Mesendoderm (in vitro differentiated cells): ENCODE results near the gene NCSTN.

Source experiments
- DNase-seq: peaks from one replicate; pipeline ENCODE4 v3.0.0; 2013
- H2AK5ac ChIP-seq: 2 replicates; pipeline ENCODE4 v1.6.1; 2013; ENCODE audit warnings: low read length, inconsistent platforms
- H2BK120ac ChIP-seq: 2 replicates; pipeline ENCODE4 v1.6.1; 2013; ENCODE audit warnings: low read depth, mild to moderate bottlenecking, low read length, moderate library complexity, mixed read lengths
- H2BK15ac ChIP-seq: replicated peaks from 2 replicates; pipeline ENCODE4 v1.6.1; 2013; ENCODE audit warnings: low read depth, mild to moderate bottlenecking, moderate library complexity
- H2BK5ac ChIP-seq: 2 replicates; pipeline ENCODE4 v1.6.1; 2013; ENCODE audit warnings: low read length, inconsistent platforms
- H3K18ac ChIP-seq: 2 replicates; pipeline ENCODE4 v1.6.1; 2013; ENCODE audit warnings: mild to moderate bottlenecking, low read length, mixed read lengths
- H3K23ac ChIP-seq: one replicate; pipeline ENCODE4 v1.6.1; 2013; ENCODE audit warnings: low read length
- H3K27ac ChIP-seq: 2 replicates; pipeline ENCODE4 v1.5.1; 2013; ENCODE audit warnings: low read depth, mild to moderate bottlenecking, inconsistent platforms, low read length, moderate library complexity
- H3K27me3 ChIP-seq: 2 replicates; pipeline ENCODE4 v1.6.1; 2013; ENCODE audit warnings: low read length, control low read depth, mild to moderate bottlenecking, inconsistent platforms; ENCODE audit not compliant: insufficient read depth, poor library complexity
- H3K36me3 ChIP-seq: 2 replicates; pipeline ENCODE4 v1.6.1; 2013; ENCODE audit warnings: low read length, inconsistent platforms; ENCODE audit not compliant: control insufficient read depth, insufficient read depth
- H3K4ac ChIP-seq: one replicate; pipeline ENCODE4 v1.6.1; 2013; ENCODE audit warnings: low read depth, mild to moderate bottlenecking, low read length, moderate library complexity
- H3K4me1 ChIP-seq: 2 replicates; pipeline ENCODE4 v1.6.1; 2013; ENCODE audit warnings: low read depth, low read length, inconsistent platforms; ENCODE audit not compliant: control insufficient read depth
- H3K4me2 ChIP-seq: 2 replicates; pipeline ENCODE4 v1.6.1; 2013; ENCODE audit warnings: low read length
- H3K4me3 ChIP-seq: 2 replicates; pipeline ENCODE4 v1.5.1; 2013; ENCODE audit warnings: mild to moderate bottlenecking, low read length
- H3K56ac ChIP-seq: one replicate; pipeline ENCODE4 v1.6.1; 2013; ENCODE audit warnings: low read length
- H3K79me1 ChIP-seq: 2 replicates; pipeline ENCODE4 v1.6.1; 2013; ENCODE audit warnings: low read length, inconsistent platforms
- H3K79me2 ChIP-seq: 2 replicates; pipeline ENCODE4 v1.6.1; 2013; ENCODE audit warnings: mild to moderate bottlenecking, low read length; ENCODE audit not compliant: control insufficient read depth, insufficient read depth
- H3K9ac ChIP-seq: 2 replicates; pipeline ENCODE4 v1.6.1; 2013; ENCODE audit warnings: low read length, inconsistent platforms
- H4K5ac ChIP-seq: one replicate; pipeline ENCODE4 v1.6.1; 2013; ENCODE audit warnings: low read length
- H4K8ac ChIP-seq: one replicate; pipeline ENCODE4 v1.6.1; 2013; ENCODE audit warnings: low read depth, mild to moderate bottlenecking, control low read depth, low read length, moderate library complexity
- WGBS: extraction: QIAGEN DNeasy Blood & Tissue Kit; methylation state at CpG from one replicate; pipeline ENCODE4 v1.1.7; 2013; ENCODE audit warnings: low lambda C conversion rate, missing lambda C conversion rate; ENCODE audit not compliant: insufficient coverage; ENCODE audit errors: extremely low coverage; 5-methylcytosine and 5-hydroxymethylcytosine counted together

The NCSTN gene

DNA sequence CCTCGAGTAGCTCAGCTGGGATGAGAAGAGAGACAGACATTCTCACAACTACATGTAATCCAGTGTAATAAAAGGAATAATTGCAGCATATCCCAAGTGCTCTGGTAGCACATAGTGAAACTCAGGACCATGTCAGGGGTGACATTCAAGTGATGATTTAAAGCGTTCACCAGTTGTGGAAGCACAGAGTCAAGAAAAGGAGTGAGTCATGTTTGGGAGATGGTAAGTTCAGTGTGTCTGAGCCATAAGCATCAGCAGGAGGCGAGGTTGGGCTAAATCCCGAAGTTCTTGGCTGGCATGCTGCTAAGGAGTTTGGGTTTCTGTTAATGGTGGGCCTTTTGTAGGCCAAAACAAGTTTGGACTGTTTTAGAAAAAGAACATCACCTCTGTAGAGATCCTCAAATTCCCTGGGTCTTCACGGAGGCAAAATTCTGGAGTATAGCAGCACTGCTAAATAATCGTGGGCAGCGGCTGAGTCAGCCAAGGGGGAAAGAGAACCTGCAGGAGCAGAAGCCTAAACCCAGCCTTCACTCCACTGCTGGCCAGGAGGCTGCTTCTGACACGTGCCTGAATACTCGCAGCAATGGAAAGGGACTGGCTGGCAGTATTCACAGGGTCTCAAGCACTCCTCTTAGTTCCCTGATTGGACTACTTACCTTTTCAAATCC lies 16.5 kb downstream of the NCSTN start:
- Histone ChIP-seq H3K18ac (no peak overlapping the region), H4K5ac (no peak overlapping the region), H2BK15ac (no peak overlapping the region), H3K4ac (no peak overlapping the region), H3K27me3 (no peaks in the 10 kb centered on the region), H3K4me1 (peaks cover 8% of the 10 kb centered on the region), H3K56ac (no peak overlapping the region), H3K4me2 (no peak overlapping the region), H2BK120ac (no peak overlapping the region), H3K23ac (no peak overlapping the region), H3K4me3 (no peak overlapping the region), H2AK5ac (no peak overlapping the region), H3K79me1 (no peaks in the 10 kb centered on the region), H3K27ac (no peak overlapping the region), H3K36me3 (peaks cover 8% of the 10 kb centered on the region), H3K9ac (no peak overlapping the region), H3K79me2 (no peaks in the 10 kb centered on the region), H4K8ac (no peak overlapping the region), H2BK5ac (no peak overlapping the region)
- no CpG with 5 or more reads among the region's 9 CpGs for WGBS
- peak; percentile 48 for DNase-seq

DNA sequence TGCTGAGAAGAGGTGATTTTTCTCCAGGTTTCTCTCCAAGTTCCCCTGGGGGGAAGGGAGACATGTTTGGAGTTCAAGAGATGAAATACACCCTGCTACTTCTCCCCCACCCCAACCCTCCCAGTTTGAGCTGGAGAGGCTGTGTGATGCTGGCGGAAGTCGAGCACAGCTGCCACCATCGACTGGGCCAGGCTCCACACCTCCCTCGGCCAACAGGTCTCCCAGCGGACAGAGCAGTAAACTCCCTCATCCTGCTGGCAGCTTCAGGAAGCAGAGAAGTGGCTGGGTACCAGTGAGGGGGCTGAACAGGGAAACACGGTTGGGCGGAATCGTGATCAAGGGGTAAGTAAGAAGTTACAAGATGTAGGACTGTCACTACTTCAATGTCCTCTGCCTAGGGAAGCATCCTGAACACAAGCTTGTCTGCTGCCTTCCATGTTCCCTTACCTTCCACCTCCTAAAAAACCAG lies 17.1 kb downstream of the NCSTN start:
- Histone ChIP-seq H3K4me1 (peaks cover 8% of the 10 kb centered on the region), H4K8ac (no peak overlapping the region), H2BK5ac (no peak overlapping the region), H2BK120ac (no peak overlapping the region), H3K56ac (no peak overlapping the region), H2BK15ac (no peak overlapping the region), H2AK5ac (no peak overlapping the region), H3K27me3 (no peaks in the 10 kb centered on the region), H3K4ac (no peak overlapping the region), H3K9ac (no peak overlapping the region), H3K4me3 (no peak overlapping the region), H4K5ac (no peak overlapping the region), H3K27ac (no peak overlapping the region), H3K18ac (no peak overlapping the region), H3K79me2 (no peaks in the 10 kb centered on the region), H3K4me2 (no peak overlapping the region), H3K36me3 (peaks cover 8% of the 10 kb centered on the region), H3K79me1 (no peaks in the 10 kb centered on the region), H3K23ac (no peak overlapping the region)
- no CpG with 5 or more reads among the region's 8 CpGs for WGBS
- DNase-seq = no peak

DNA sequence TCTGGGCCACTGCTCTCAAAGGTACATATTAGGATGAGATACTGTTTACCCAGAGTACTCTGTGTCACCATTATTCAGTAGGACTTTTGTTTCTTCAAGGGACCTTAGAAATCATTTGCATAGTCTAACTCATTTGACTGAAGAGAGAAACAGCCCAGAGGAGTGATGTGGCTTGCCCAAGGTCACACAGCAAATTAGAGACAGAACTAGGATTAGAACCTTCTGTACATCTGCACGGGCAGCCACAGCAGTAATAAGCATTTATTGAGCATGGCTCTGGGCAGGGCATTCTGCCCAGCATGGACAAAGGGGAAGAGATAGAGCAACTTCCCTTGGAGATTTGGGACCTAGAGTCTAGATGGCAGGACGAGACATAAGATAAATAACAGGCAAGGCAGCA lies 18.0 kb downstream of the NCSTN start:
- Histone ChIP-seq H3K4me2 (no peak overlapping the region), H2BK15ac (no peak overlapping the region), H3K27me3 (no peaks in the 10 kb centered on the region), H3K79me1 (no peaks in the 10 kb centered on the region), H4K8ac (no peak overlapping the region), H3K27ac (no peak overlapping the region), H2AK5ac (no peak overlapping the region), H3K9ac (no peak overlapping the region), H2BK120ac (no peak overlapping the region), H3K36me3 (peaks cover 5% of the 10 kb centered on the region), H3K4ac (no peak overlapping the region), H3K4me3 (no peak overlapping the region), H4K5ac (peak overlapping the region; percentile 8), H3K56ac (peak overlapping the region; percentile 83), H2BK5ac (peak overlapping the region; percentile 66), H3K18ac (no peak overlapping the region), H3K79me2 (no peaks in the 10 kb centered on the region), H3K23ac (no peak overlapping the region), H3K4me1 (peaks cover 8% of the 10 kb centered on the region)
- DNase-seq = no peak
- no CpG with 5 or more reads among the region's 2 CpGs for WGBS

DNA sequence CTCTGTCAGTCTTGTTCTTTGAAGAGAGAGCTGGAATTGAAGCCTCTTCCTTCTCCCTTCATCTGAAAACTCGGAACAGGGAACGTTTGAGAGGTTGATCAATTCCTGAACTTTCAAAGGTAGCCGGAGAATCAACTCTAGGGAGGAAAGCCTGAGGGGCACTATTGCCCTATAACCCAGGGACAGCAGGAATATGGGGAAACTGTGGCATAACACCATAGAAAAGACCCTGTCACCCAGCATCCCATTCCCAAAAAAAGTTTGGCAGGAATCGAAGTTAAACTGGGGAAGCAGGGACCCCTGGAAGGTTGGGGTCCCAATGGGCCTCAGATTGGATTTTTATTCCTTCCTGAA lies 18.6 kb downstream of the NCSTN start:
- no CpG with 5 or more reads among the region's 4 CpGs for WGBS
- peaks cover 8% of the 10 kb centered on the region for H3K4me1 ChIP-seq
- H3K27ac ChIP-seq = peak overlapping the region; percentile 9

DNA sequence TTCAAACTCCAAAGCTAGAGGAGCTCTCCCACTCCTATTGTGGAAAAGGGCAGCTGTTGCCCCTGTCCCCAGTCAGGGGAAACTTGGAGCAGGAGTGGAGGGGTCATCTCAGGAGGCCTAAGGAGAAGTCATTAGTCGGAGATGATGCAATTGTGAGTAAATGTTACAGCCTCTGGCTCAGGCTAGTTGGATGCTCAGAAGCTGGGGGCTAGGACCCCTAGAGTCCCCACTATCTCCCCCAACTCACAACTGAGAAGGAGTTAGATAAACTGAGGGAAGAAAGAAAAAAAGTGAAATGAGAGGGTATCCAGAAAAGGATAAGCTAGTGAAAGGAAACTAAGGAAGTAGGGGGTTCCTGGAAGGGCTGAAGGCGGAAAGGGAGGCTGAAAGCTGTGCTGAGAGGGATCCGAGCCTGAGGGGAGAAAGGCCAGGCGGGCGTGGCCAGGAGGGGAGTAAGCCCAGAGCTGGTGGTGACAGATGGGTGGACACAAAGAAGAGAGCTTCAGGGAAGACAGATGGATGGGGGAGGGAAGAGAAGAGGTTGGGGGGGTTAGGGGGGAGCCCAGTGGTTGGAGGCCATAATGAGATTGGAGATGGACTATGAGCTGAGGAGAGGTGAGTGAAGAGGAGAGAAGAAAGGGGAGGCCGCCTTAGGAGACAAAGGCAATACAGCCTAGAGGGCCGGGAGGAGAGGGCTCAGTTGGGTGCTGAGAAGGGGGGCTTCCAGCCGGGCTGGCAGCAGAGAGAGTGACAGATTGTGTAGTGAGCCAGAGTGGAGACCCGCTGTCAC lies 19.2 kb downstream of the NCSTN start:
- peak overlapping the region; percentile 77 for H2AK5ac ChIP-seq
- H3K4me2 ChIP-seq = no peak overlapping the region
- DNase-seq = peak; percentile 71
- H2BK5ac ChIP-seq = peak overlapping the region; percentile 82
- no peaks in the 10 kb centered on the region for H3K79me2 ChIP-seq
- H2BK120ac ChIP-seq = peak overlapping the region; percentile 32
- H3K23ac ChIP-seq = peak overlapping the region; percentile 68
- no peak overlapping the region for H2BK15ac ChIP-seq
- H3K18ac ChIP-seq = peak overlapping the region; percentile 42
- peak overlapping the region; percentile 83 for H3K56ac ChIP-seq
- H3K27me3 ChIP-seq = no peaks in the 10 kb centered on the region
- WGBS = no CpG with 5 or more reads among the region's 9 CpGs
- no peak overlapping the region for H4K8ac ChIP-seq
- peak overlapping the region; percentile 87 for H3K4ac ChIP-seq
- H4K5ac ChIP-seq = peak overlapping the region; percentile 60
- H3K4me3 ChIP-seq = no peak overlapping the region
- H3K79me1 ChIP-seq = no peaks in the 10 kb centered on the region
- peak overlapping the region; percentile 9 for H3K27ac ChIP-seq
- peaks cover 8% of the 10 kb centered on the region for H3K4me1 ChIP-seq
- peak overlapping the region; percentile 65 for H3K9ac ChIP-seq
- peaks cover 5% of the 10 kb centered on the region for H3K36me3 ChIP-seq

More for the DNA sequence above, 18.6 kb downstream of the NCSTN start:
- peak overlapping the region; percentile 60 for H4K5ac ChIP-seq
- no peak overlapping the region for H2BK15ac ChIP-seq
- H2AK5ac ChIP-seq = peak overlapping the region; percentile 38
- peak overlapping the region; percentile 32 for H2BK120ac ChIP-seq
- H2BK5ac ChIP-seq = peak overlapping the region; percentile 66
- no peak overlapping the region for H3K4me2 ChIP-seq
- no peaks in the 10 kb centered on the region for H3K79me2 ChIP-seq
- no peaks in the 10 kb centered on the region for H3K27me3 ChIP-seq
- peak overlapping the region; percentile 65 for H3K9ac ChIP-seq
- H3K4ac ChIP-seq = peak overlapping the region; percentile 66
- no peak for DNase-seq
- H3K36me3 ChIP-seq = peaks cover 5% of the 10 kb centered on the region
- no peaks in the 10 kb centered on the region for H3K79me1 ChIP-seq
- H3K23ac ChIP-seq = peak overlapping the region; percentile 68
- H3K18ac ChIP-seq = peak overlapping the region; percentile 42
- no peak overlapping the region for H3K4me3 ChIP-seq
- no peak overlapping the region for H4K8ac ChIP-seq
- H3K56ac ChIP-seq = peak overlapping the region; percentile 83
